Prostate gland (tissue), 2 donors: Measurements from ENCODE around the gene DMAC2L.

Experiments used
- POLR2A ChIP-seq: fragments of 450-650 bp; IDR thresholded peaks from one replicate; pipeline ENCODE4 v1.6.1; 2016; ENCODE audit warnings: antibody characterized with exemption, mild to moderate bottlenecking
- POLR2AphosphoS5 ChIP-seq: sonication (generic); formaldehyde crosslinking; IDR thresholded peaks from one replicate; pipeline ENCODE4 v1.6.1; 2017; ENCODE audit warnings: antibody characterized with exemption
- TF ChIP-seq, protein P1 (sequence below), 4 experiments: fragments of 200-600 bp in 2 of 4; fragments of 450-650 bp in 2 of 4; sonication (generic) in 2 of 4; IDR thresholded peaks; 1 replicate in 3 of 4; 2 replicates in 1 of 4; pipeline ENCODE4 v1.5.1; 2016 to 2019; ENCODE audit warnings: antibody characterized with exemption in 4 of 4, mild to moderate bottlenecking in 2 of 4, moderate library complexity in 2 of 4

DNA sequence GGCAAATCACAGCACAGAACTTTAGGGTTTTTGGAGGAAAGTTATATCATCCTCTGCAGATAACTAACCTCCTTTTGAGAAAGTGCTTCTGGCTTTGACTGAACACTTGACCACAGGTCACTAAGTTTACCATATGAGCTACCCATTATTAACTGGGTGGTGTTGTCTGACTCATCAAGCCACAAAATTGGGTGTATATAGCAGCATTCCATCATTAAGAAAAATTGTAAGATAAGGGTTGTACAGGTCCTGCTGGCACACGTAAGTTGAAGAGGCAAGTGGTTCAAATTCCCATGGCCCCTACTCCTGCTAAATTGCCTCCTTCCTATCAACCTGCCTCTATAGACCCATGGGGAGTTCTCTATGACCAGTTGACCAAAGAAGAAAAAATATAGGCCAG lies 39.6 kb upstream of the DMAC2L start:
- TF ChIP-seq POLR2AphosphoS5 (no peak), POLR2A (no peak)
- TF ChIP-seq, protein P1, sequence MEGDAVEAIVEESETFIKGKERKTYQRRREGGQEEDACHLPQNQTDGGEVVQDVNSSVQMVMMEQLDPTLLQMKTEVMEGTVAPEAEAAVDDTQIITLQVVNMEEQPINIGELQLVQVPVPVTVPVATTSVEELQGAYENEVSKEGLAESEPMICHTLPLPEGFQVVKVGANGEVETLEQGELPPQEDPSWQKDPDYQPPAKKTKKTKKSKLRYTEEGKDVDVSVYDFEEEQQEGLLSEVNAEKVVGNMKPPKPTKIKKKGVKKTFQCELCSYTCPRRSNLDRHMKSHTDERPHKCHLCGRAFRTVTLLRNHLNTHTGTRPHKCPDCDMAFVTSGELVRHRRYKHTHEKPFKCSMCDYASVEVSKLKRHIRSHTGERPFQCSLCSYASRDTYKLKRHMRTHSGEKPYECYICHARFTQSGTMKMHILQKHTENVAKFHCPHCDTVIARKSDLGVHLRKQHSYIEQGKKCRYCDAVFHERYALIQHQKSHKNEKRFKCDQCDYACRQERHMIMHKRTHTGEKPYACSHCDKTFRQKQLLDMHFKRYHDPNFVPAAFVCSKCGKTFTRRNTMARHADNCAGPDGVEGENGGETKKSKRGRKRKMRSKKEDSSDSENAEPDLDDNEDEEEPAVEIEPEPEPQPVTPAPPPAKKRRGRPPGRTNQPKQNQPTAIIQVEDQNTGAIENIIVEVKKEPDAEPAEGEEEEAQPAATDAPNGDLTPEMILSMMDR (IDR thresholded peaks at IDR 0.05): no peak
